ENCODE results near the gene LRP1B. TPM values are rescaled to one million over a fixed set of nuclear protein-coding genes. Genes with fewer than 3 reads are reported as not detected.

Gene LRP1B
- polyA plus RNA-seq, 1 of the 3 experiments (the other 2 are of a cell fraction), result 0.28 TPM

DNA sequence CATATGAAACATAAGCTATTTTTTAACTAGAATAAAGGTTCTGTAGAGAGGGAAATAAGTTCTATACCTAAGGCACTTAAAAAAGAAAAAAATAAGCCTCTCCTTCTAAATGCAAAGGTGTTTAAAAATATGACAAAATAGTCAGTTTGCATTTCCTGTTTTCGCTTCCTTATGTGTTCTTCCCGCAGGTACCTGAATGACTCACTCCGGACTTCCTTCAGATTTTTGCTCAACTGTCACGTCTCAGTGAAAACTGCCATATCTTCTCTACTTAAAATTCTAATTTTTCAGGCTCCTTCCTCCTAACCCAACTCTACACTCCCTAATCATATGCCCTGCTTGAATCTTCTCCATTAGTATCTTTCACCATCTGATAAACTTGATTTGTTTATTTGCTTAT, 1333.1 kb downstream of the LRP1B start:
- no peaks in the 10 kb centered on the region for H3K9me3 ChIP-seq
- no peak overlapping the region for H3K4me2 ChIP-seq
- H4K20me1 ChIP-seq (ENCODE audit: insufficient read depth), result no peaks in the 10 kb centered on the region
- H3K27ac ChIP-seq (ENCODE audit: low read depth in 2 of 2, low read length in 1 of 2), result no peak overlapping the region
- no peak overlapping the region for H3K4me3 ChIP-seq (ENCODE audit: low read depth in 2 of 2, low read length in 1 of 2)
- CTCF ChIA-PET, result interaction anchor here (0.9 kb wide), 1 partner anchor 66 kb away, joined by 3 read pairs; no protein-coding TSS in a partner anchor
- H2AFZ ChIP-seq (ENCODE audit: low read depth), result no peak overlapping the region
- H3K36me3 ChIP-seq (replicated peaks in 1 of 2; ENCODE audit: control insufficient read depth in 1 of 2, insufficient read depth in 2 of 2, low read length in 1 of 2), result no peaks in the 10 kb centered on the region
- no peak overlapping the region for H3K9ac ChIP-seq
- H3K27me3 ChIP-seq (ENCODE audit: insufficient read depth), result no peaks in the 10 kb centered on the region
- no peak for TF ChIP-seq POLR2AphosphoS5 (IDR thresholded peaks at IDR 0.05; ENCODE audit: low read depth, low read length)
- TF ChIP-seq MXI1 (IDR thresholded peaks at IDR 0.05; ENCODE audit: low read depth, low read length), result no peak
- TF ChIP-seq, protein P1, sequence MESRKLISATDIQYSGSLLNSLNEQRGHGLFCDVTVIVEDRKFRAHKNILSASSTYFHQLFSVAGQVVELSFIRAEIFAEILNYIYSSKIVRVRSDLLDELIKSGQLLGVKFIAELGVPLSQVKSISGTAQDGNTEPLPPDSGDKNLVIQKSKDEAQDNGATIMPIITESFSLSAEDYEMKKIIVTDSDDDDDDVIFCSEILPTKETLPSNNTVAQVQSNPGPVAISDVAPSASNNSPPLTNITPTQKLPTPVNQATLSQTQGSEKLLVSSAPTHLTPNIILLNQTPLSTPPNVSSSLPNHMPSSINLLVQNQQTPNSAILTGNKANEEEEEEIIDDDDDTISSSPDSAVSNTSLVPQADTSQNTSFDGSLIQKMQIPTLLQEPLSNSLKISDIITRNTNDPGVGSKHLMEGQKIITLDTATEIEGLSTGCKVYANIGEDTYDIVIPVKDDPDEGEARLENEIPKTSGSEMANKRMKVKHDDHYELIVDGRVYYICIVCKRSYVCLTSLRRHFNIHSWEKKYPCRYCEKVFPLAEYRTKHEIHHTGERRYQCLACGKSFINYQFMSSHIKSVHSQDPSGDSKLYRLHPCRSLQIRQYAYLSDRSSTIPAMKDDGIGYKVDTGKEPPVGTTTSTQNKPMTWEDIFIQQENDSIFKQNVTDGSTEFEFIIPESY (IDR thresholded peaks at IDR 0.05; ENCODE audit: borderline replicate concordance, low read depth), result no peak
- TF ChIP-seq YY1 (IDR thresholded peaks at IDR 0.05; ENCODE audit: low read depth), result no peak
- TF ChIP-seq MAX (IDR thresholded peaks at IDR 0.05; ENCODE audit: low read depth), result no peak
- TF ChIP-seq ELF1 (IDR thresholded peaks at IDR 0.05), result no peak
- no peak for TF ChIP-seq RCOR1 (IDR thresholded peaks at IDR 0.05; ENCODE audit: low read length)
- 83% methylated on average over 4 of the region's 4 CpGs for WGBS (ENCODE audit: low lambda C conversion rate)
- no peaks in the 10 kb centered on the region for H3K9me2 ChIP-seq
- POLR2A ChIA-PET, result no interaction called here
- no peaks in the 10 kb centered on the region for H3K79me2 ChIP-seq (ENCODE audit: insufficient read depth)
- DNase-seq, result no peak
- no peaks in the 10 kb centered on the region for H3K4me1 ChIP-seq (ENCODE audit: control insufficient read depth in 1 of 2, insufficient read depth in 2 of 2, low read depth in 1 of 2, low read length in 1 of 2)
- no peaks in the 10 kb centered on the region for H3F3A ChIP-seq (replicated peaks; ENCODE audit: insufficient read depth)

- Histone ChIP-seq H2AFZ (ENCODE audit: low read depth) (no peak overlapping the region), H3K36me3 (replicated peaks in 1 of 2; ENCODE audit: control insufficient read depth in 1 of 2, insufficient read depth in 2 of 2, low read length in 1 of 2) (no peaks in the 10 kb centered on the region), H3K9me2 (no peaks in the 10 kb centered on the region), H3K79me2 (ENCODE audit: insufficient read depth) (no peaks in the 10 kb centered on the region), H3K4me1 (ENCODE audit: control insufficient read depth in 1 of 2, insufficient read depth in 2 of 2, low read depth in 1 of 2, low read length in 1 of 2) (no peaks in the 10 kb centered on the region), H3K4me2 (no peak overlapping the region), H3K27ac (ENCODE audit: low read depth in 2 of 2, low read length in 1 of 2) (no peak overlapping the region), H3K4me3 (ENCODE audit: low read depth in 2 of 2, low read length in 1 of 2) (no peak overlapping the region), H3K9ac (no peak overlapping the region), H3F3A (replicated peaks; ENCODE audit: insufficient read depth) (no peaks in the 10 kb centered on the region), H3K9me3 (no peaks in the 10 kb centered on the region), H3K27me3 (ENCODE audit: insufficient read depth) (no peaks in the 10 kb centered on the region), H4K20me1 (ENCODE audit: insufficient read depth) (no peaks in the 10 kb centered on the region)
- TF ChIP-seq GABPA (IDR thresholded peaks at IDR 0.05; ENCODE audit: low read depth) (no peak), RXRA (IDR thresholded peaks at IDR 0.05; ENCODE audit: borderline replicate concordance, low read depth) (no peak), USF2 (IDR thresholded peaks at IDR 0.05; ENCODE audit: borderline replicate concordance, low read depth, low read length) (no peak), RAD21 (IDR thresholded peaks at IDR 0.05; ENCODE audit: low read length) (no peak), RCOR1 (IDR thresholded peaks at IDR 0.05; ENCODE audit: low read length) (no peak)
- no peak for DNase-seq
- CTCF ChIA-PET, result no interaction called here
- WGBS (ENCODE audit: low lambda C conversion rate), result 90% methylated on average over 2 of the region's 2 CpGs
- POLR2A ChIA-PET, result interaction anchor here (0.5 kb wide), 1 partner anchor 31 kb away, joined by 3 read pairs; no protein-coding TSS in a partner anchor
Measured at GRCh38 chr2:140791802-140792201, 1339.0 kb downstream of the LRP1B start.
